SIG-M5 (cell line): ENCODE measurements around the gene FXYD3.

Source experiments
- DNase-seq: peaks from one replicate; lab custom pipeline; 2025; lab: John Stamatoyannopoulos, UW

Gene FXYD3

GRCh38 chr19:35162471-35163326 is 47.1 kb downstream of the FXYD3 start:
- no peak for DNase-seq

- DNase-seq: no peak
Observed at GRCh38 chr19:35164418-35164817, 48.8 kb downstream of the FXYD3 start.

- DNase-seq: no peak
Observed at GRCh38 chr19:35165200-35166058, 49.8 kb downstream of the FXYD3 start.

- no peak for DNase-seq
Observed at GRCh38 chr19:35166100-35167063, 50.8 kb downstream of the FXYD3 start.

- DNase-seq: no peak
Observed at GRCh38 chr19:35167251-35168119, 51.9 kb downstream of the FXYD3 start.

- no peak for DNase-seq
Observed at GRCh38 chr19:35168196-35168595, 52.6 kb downstream of the FXYD3 start.

- DNase-seq: no peak
Observed at GRCh38 chr19:35169221-35169995, 53.8 kb downstream of the FXYD3 start.

GRCh38 chr19:35170359-35171061 is 54.9 kb downstream of the FXYD3 start:
- DNase-seq: no peak

GRCh38 chr19:35171730-35172129 is 56.1 kb downstream of the FXYD3 start:
- no peak for DNase-seq
